ENCODE data around the gene VWF. TPM values are rescaled to one million over a fixed set of nuclear protein-coding genes. Genes with fewer than 3 reads are reported as not detected.

Gene VWF
- total RNA-seq, 1 experiment from 2014 or later = not detected

GRCh38 chr12:6047249-6048237 lies 76.9 kb downstream of the VWF start:
- Histone ChIP-seq H3K4me2 (ENCODE audit: low read length) (no peak overlapping the region), H2AFZ (ENCODE audit: low read length) (no peak overlapping the region), H3K4me3 (ENCODE audit: low read length) (no peak overlapping the region), H3K27ac (ENCODE audit: low read length) (no peak overlapping the region), H4K20me1 (ENCODE audit: low read length) (no peaks in the 10 kb centered on the region), H3K36me3 (ENCODE audit: low read depth, low read length) (no peaks in the 10 kb centered on the region), H3K27me3 (ENCODE audit: low read length) (no peaks in the 10 kb centered on the region), H3K4me1 (ENCODE audit: insufficient read depth, low read length) (peaks cover 9% of the 10 kb centered on the region), H3K9me3 (ENCODE audit: low read length) (no peaks in the 10 kb centered on the region), H3K9me2 (replicated peaks; ENCODE audit: low read length) (no peaks in the 10 kb centered on the region), H3F3A (ENCODE audit: low read length, unreplicated experiment) (no peaks in the 10 kb centered on the region), H3K79me2 (ENCODE audit: low read length) (no peaks in the 10 kb centered on the region), H3K9ac (ENCODE audit: low read length) (no peak overlapping the region)
- ChIA-PET CTCF (no interaction called here), POLR2A (ENCODE audit: unreplicated experiment) (no interaction called here)
- DNase-seq = no peak
- ATAC-seq = no peak
- TF ChIP-seq CTCF (conservative IDR thresholded peaks at IDR 0.05; ENCODE audit: low read depth, low read length) (no peak), EZH2 (IDR thresholded peaks at IDR 0.05; ENCODE audit: low read length, unreplicated experiment) (no peak), EZH2phosphoT487 (IDR thresholded peaks at IDR 0.05; ENCODE audit: borderline replicate concordance, low read length) (no peak)
- no TSS peak for BruUV-seq (replicated peaks)
- intact Hi-C loops (cut with micrococcal nuclease) = no loop called here

GRCh38 chr12:6046511-6047180 lies 77.8 kb downstream of the VWF start:
- H3K9ac ChIP-seq (ENCODE audit: low read length) = no peak overlapping the region
- intact Hi-C loops (cut with micrococcal nuclease) = no loop called here
- no peaks in the 10 kb centered on the region for H3K79me2 ChIP-seq (ENCODE audit: low read length)
- ChIA-PET CTCF (no interaction called here), POLR2A (ENCODE audit: unreplicated experiment) (no interaction called here)
- H3K4me2 ChIP-seq (ENCODE audit: low read length) = no peak overlapping the region
- TF ChIP-seq EZH2phosphoT487 (IDR thresholded peaks at IDR 0.05; ENCODE audit: borderline replicate concordance, low read length) (no peak), CTCF (conservative IDR thresholded peaks at IDR 0.05; ENCODE audit: low read depth, low read length) (no peak), EZH2 (IDR thresholded peaks at IDR 0.05; ENCODE audit: low read length, unreplicated experiment) (no peak)
- no peak overlapping the region for H2AFZ ChIP-seq (ENCODE audit: low read length)
- no peaks in the 10 kb centered on the region for H3K36me3 ChIP-seq (ENCODE audit: low read depth, low read length)
- no peak for DNase-seq
- H3K4me3 ChIP-seq (ENCODE audit: low read length) = no peak overlapping the region
- no peaks in the 10 kb centered on the region for H3K27me3 ChIP-seq (ENCODE audit: low read length)
- H3K4me1 ChIP-seq (ENCODE audit: insufficient read depth, low read length) = peaks cover 9% of the 10 kb centered on the region
- no peaks in the 10 kb centered on the region for H4K20me1 ChIP-seq (ENCODE audit: low read length)
- no peak for ATAC-seq
- H3K9me3 ChIP-seq (ENCODE audit: low read length) = no peaks in the 10 kb centered on the region
- no peaks in the 10 kb centered on the region for H3F3A ChIP-seq (ENCODE audit: low read length, unreplicated experiment)
- BruUV-seq (replicated peaks) = no TSS peak
- no peak overlapping the region for H3K27ac ChIP-seq (ENCODE audit: low read length)
- H3K9me2 ChIP-seq (replicated peaks; ENCODE audit: low read length) = no peaks in the 10 kb centered on the region

Data from PC-3 (cell line).